NB4 (cell line): ENCODE results near the gene SPINK9.

Source experiments
- CTCF ChIP-seq: IDR thresholded peaks from one replicate; pipeline ENCODE4 v1.5.1; 2012; ENCODE audit warnings: low read depth, low read length
- MYC ChIP-seq: IDR thresholded peaks from 2 replicates; pipeline ENCODE4 v1.6.1; 2011; ENCODE audit warnings: low read depth, low read length
- POLR2A ChIP-seq: IDR thresholded peaks from 2 replicates; pipeline ENCODE4 v1.6.1; 2011; ENCODE audit warnings: mild to moderate bottlenecking; ENCODE audit not compliant: insufficient read length; ENCODE audit errors: extremely low read depth

GRCh38 chr5:148379340-148379739 lies 44.0 kb downstream of the SPINK9 start:
- no peak for TF ChIP-seq CTCF
- no peak for TF ChIP-seq MYC
- no peak for TF ChIP-seq POLR2A
